Nucleus accumbens (tissue), 56 donors: ENCODE data around the gene OTX1.
A peak's percentile ranks its signal among the peaks of the same experiment; 100 is the strongest.

Source experiments
- DNase-seq, 56 donors: peaks; one replicate each; lab custom pipeline; 2025; lab: John Stamatoyannopoulos, UW

OTX1 gene

DNA sequence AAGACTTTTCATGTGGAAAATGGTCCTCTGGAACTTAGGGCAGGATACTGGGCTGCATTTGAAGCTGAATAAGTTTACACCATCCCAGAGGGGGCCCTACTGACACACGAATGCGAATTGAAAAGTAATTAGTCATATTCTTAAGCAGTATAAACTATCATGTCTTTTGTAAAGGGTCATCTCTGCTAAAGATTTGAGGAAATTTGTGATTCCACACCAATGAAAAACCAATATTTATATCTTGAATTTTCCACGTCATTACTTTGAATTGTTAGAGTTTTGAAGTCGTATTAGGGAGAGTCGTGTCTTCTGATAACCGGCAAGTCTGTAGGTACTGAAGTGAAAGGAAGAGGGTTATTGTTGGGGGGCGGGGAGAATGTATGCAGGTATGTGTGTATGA is 4.1 kb upstream of the OTX1 start:
- DNase-seq = no peak

DNA sequence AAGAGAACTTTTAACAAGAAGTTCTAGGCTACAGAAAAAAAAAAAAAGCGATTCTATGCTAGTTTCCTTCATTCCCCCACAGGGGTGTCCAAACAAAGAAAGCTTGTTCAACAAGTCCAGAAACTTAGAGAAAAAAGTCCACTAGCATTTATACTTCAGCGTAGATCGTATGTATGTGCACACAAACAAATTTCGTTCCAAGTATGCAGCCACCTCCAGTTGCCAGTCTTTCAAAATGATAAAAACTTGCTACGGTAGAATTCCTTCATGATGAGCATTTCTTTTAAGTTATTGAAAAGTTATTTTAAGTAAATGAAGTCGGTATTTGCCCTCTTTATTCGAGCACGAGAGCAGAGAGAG is 3.7 kb upstream of the OTX1 start:
- no peak for DNase-seq

DNA sequence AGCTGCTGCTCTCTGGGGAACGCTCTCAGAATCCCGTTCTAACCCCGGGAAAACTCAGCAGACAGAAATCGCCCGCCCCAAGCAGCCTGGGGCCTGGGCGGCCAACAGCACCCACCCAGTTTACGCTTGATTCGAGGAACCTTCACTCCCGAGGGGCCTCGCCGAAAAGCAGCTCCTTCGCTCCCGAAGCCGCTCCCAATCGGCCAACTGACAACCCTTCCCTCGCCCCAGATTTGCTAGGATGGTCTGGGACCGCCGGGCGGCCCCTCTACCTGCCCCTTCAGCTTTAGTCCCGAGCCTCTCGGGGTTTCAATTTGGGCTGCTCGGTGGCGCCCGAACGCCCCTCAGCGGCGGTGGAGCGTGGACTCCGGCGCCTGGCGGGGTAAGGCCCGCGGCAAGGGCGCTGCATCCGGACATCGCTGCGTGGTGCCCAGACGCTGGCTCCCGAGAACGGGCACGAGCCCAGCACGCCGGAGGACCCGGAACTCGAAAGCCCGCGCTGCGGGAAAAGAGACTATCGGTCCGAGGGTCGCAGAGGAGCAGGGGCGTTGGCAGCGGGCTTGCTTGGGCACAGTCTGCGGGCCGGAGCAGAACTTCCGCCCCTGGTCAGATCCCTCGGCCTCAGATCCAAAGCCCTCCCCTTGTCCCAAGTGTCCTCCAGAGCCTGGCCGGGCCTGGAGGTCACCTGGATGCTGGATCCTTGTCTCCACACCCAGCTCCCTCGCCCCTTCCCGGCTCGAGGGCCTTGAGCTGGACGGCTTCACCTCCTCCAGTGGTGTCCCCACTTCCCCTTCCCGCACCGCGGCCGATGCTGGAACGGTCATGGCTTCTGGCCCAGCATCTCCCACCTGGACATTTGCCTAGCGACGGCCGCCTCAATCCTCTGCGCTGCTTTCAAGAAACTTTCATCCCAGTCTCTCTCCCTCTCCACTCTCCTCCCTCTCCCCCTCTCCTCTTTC is 3.0 kb upstream of the OTX1 start:
- DNase-seq = peak in 1 of 56 donors; percentile 38

DNA sequence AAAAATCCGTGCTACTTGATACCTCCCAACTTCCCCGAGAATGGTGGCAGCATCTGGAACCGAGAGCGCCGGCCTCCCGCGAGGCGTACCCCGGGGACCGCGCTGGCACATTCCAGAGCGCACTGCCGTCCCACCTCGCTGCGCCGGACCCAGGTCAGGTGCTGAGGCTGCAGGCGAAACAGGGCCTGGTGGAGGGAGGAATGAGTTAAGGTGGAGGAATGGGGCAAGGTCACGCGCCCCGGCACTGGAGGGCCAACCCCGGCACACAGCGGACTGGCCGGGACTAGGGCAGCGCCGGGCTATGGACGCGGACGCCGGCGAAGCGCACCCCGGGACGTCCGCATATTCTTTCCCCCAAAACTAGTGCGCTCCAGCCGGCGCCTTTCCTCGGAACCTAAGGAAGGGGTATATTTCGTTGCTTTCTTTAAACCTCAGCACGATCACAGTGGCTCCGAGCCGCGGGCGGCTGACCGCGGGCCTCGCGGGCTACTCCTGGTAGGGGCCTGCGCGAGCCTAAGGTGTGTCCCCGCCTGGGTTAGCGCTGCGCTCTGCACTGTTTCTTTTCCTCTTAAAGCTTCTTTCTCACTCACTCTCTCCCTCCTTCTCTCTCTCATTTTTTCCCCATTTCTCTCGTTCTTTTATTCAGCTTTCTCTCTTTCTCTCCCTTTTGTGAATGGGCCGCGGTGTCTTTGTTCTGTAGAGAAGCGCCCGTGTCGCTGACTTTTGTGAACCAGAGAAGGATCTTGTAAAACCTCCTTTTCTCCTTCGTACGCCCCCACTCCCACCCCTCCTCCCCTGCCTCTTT is 2.1 kb upstream of the OTX1 start:
- no peak for DNase-seq

DNA sequence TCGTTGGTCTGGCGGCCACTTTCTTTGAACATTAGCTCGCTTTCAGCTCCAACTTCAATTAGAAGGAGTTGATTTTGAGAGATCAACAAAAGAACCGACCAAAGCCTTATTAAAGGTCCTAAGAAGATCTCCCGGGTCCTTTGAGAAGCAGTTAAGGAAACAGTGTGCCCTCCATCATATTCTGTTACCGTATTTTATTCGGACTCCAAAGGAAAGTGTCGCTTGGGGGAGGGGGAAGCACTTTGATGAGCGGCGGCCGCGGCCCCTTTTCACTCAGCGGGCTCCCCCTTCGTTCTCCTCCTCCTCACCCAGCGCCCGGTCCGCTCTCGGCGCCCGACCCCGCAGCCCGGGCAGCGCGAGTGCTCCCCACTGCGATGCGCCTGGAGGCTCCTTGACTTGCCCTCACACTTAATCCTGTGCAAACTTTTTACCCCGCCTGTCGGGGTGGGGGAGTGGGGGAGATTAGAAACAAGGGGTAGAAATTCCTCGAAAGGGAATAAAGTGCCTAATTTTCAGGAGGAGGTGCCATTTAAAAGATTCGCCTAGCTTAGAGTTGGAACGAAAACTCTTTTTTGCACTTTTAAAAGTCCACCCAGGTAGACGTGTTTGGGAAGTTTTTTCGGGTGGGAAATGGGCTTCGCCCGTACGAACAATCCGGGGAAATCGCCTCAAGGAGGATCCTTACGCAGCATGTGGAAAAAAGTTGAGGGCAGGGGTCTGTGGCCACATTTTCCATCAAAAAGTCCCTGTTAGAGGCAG is 1.2 kb upstream of the OTX1 start:
- DNase-seq = no peak

DNA sequence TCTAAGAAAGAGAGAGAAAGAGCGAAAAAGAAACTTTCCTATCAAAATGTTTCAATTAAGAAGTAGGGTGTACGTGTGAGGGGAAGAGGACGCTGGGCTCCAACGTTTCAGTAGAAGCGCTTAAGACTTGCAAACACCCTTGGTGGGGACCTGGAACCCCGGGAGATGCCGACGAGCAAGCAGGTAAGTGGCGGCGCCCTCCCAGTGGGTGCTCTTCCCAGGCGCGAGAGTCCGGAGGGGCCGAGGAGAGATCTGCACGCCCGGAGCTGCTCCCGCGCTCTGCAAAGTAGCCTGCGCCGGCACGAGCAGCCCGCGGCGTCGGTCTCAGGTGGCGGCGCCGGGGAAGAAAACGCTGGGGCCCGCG is 678 bp upstream of the OTX1 start:
- DNase-seq = peak in 1 of 56 donors; percentile 45

DNA sequence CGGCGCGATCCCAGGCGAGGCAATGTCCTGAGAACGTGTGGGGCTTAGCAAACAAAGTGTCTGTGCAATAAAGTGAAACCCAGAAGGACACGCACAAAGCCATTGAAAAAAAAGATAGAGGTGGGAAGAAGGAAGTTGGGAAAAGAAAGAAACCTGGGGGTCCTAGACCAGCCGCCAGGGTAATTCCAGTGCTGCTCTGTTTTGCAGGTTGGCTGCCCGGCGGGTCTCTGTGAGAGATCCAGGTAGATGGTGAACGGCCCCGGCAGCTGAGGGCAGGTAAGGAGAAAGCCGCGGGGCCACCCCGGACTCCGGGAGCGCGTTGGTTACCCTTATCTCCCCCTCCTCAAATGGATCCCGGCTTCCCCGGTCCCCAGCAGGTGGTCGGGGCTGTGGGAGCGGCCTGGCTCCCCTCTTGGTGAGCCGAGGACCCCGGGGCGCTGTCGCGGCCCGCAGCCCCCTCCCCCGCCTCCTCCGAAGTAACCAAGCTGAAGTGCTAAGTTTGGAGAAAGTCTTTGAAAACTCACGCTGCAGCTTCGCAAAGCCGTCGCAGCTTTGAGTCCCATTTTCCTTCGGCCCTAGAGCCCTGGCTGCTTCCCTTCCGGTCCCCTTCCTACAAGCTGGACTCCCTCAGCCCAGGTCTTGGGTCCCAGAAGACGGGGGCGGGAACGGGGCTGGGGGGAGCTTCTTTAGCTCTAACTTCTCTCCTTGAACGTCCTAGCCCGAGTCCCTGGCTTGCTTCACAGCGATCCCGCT is 588 bp downstream of the OTX1 start:
- no peak for DNase-seq

DNA sequence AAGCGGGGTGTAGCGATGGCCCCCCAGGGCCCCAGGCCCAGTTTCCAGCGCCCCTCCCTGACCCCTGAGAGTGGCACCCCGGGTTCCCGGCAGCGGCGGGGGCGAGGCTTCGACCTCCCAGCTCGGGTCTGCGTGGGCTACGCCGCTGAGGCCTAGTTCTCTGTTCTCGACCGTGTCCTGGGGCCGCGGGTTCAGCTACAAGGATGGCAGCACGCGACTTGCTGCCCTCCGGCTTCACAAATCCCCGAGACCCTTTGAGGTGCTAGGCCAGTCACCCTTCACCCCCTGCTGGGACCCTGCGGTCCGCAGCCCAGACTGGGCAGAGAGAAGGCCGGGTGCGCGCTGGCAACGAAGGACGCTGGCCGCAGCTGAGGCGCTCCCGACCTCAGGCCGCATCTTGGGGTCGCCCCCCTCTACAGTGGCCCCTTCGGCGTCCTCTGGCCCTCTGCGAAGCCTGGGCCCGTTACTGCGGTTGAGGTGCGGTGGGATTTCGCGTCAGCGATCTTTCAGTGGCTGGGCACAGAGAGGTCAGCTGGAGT is 1.2 kb downstream of the OTX1 start:
- DNase-seq = no peak

DNA sequence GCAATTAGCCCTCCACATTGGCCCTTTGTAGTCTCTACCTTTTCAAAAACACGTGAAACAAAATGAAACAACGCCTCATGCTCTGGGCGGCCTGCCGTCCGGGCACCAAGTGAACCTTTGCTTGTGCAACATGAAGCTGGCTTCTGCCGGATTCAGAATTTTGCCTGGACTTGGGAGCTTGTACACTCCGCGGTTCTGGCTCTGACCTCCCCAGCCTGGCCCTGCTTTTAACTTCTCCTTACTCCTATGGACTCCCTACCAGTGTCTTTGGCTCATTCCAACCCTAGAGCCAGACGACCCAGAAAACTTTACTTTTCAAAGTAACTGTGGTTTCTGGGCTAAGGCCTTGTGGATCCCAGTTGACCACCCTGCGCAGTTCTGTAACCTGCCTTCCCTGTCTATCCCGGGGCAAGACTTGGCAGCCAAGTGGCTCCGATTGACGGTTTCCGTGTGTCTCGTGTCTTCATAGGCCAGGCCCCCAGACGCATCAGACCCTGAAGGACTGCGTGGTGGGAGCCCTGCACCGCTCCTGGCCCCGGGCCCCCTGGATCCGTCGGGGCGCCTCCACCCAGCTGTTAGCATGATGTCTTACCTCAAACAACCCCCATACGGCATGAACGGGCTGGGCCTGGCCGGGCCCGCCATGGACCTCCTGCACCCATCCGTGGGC is 1.9 kb downstream of the OTX1 start:
- DNase-seq = no peak

DNA sequence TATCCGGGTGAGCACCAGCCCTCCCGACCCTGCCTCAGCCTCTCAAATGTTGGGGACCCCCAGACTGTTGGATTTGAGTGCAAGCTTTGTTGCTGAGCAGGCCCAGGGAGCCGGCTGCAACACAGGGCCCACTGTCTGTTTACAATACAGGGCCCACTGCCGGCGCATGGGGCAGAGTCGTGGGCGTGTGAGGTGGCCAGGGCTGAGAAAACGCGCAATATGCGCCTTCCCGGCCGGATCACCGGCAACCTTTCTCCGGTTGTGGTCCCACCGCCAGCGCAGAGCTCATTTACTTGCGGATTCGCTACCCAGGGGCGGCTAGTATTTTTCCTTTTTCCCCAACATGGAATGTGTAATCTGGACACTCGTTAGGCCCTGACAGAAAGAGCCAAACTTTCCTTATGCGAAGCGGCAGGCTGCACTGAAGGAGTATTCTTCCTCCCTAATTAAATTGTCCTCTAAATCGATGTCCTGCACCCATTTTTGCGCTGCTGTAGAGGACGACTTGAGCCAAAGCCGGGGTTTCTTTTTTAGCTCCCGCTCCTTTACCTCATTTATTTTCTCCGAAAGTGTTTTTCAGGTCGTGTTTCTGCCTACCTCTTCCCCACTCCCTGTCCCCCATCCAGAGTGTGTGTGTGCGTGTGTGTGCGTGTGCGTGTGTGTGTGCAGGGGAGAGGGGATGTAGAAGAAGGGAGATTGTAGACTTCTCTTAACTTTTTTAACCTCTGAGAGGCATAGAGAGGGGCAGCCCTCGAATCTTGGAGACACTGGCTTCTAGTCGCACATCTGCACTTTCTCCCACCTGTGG is 2.7 kb downstream of the OTX1 start:
- no peak for DNase-seq

DNA sequence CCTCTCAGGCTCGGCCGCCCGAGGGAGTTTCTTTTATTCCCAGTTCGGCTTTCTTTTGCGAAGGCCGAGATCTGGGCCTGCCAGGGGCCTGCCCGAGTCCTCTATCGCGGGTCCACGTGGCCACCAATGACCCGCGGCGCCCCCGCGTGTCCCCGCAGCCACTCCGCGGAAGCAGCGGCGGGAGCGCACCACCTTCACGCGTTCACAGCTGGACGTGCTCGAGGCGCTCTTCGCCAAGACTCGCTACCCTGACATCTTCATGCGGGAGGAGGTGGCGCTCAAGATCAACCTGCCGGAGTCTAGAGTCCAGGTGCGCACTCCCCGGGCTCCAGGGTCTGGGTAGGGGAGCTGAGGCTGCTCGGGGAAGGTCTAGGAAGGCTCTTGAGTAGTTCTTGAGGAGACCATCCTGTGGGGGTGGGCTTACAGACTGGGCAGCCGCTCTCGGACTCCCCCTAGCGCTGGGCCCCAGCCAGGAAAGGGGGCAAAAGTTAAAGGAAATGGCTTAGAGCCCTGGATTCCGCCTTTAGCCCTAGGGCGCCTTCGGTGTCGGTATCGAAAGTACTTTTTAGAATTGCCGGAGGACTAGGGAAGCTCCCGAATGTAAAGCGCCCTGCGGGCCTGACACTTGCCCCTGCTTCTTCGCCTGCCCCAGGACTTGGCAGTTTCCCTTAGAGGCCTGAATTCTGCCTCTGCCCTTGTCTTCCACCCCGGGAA is 3.4 kb downstream of the OTX1 start:
- DNase-seq = no peak

DNA sequence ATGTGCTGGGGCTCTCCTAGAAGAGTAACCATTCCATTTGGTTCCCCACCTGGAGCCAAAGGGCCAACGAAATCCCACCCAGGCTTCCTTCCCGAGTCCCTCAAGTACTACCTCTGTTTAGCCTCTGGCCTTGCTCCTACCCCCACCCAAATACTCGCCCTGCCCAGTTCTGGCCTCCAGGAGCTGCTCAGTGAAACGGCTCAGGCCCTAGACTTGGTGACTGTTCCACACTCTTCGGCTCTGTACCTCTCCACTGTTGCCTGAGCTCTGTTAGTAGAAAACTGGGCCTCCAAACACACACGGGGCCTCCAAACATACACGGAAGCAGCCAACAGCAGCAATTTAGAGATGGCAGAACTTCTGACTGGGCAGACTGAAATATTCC is 4.2 kb downstream of the OTX1 start:
- no peak for DNase-seq

DNA sequence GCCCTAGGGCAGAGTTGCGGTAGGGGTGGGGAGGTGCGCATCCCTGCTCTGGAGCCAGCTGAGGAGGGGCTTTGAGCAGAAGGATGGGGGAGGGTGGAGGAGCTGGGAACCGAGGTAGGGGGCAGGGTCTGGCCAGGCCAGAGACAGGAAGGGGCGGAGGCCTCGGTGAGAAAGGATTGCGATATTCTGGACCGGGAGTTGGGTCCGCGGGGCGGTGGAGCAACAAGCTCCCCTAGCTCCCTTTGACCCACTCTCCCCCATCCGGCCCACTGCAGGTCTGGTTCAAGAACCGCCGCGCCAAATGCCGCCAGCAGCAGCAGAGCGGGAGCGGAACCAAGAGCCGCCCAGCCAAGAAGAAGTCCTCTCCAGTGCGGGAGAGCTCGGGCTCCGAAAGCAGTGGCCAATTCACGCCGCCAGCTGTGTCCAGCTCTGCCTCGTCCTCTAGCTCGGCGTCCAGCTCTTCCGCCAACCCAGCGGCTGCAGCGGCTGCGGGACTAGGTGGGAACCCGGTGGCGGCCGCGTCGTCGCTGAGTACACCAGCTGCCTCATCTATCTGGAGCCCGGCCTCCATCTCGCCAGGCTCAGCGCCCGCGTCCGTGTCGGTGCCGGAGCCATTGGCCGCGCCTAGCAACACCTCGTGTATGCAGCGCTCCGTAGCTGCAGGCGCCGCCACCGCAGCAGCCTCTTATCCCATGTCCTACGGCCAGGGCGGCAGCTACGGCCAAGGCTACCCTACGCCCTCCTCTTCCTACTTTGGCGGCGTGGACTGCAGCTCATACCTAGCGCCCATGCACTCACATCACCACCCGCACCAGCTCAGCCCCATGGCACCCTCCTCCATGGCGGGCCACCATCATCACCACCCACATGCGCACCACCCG is 4.8 kb downstream of the OTX1 start:
- no peak for DNase-seq

DNA sequence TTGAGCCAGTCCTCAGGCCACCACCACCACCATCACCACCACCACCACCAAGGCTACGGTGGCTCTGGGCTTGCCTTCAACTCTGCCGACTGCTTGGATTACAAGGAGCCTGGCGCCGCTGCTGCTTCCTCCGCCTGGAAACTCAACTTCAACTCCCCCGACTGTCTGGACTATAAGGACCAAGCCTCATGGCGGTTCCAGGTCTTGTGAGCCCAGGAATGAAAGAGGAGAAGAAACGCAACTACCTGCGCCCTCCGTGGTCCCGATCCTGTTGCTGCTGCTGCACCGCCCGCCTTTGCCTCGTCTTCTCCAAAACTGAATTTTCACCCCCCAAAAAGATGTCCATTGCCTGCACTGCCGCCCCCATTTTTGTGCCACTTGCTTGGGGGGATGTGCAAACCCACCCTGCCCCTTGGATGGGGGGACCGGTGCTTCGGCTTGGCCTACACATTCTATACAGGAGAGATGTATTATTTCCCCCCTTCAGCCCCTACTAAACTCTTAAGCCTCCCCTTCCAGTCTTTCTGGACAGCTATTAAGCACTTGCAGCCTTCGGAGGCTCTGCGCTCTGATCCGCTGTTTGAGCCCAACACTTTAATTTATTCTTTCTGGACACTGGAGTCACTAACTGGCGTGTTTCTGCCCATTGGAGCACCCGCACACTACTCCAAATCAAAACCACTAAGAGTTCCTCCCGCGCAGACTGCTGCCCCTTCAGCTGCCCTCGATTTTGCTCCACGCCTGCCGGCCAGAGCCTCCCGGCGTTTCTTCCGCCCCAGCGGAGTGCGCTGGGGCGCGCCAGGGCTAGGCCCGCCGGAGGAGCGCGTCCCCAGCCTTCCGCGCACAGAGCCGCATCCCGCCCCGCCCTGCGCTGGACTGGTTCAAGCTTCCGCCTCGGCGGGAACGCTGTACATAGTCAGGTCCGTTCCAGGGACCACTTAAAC is 5.7 kb downstream of the OTX1 start:
- DNase-seq = no peak

DNA sequence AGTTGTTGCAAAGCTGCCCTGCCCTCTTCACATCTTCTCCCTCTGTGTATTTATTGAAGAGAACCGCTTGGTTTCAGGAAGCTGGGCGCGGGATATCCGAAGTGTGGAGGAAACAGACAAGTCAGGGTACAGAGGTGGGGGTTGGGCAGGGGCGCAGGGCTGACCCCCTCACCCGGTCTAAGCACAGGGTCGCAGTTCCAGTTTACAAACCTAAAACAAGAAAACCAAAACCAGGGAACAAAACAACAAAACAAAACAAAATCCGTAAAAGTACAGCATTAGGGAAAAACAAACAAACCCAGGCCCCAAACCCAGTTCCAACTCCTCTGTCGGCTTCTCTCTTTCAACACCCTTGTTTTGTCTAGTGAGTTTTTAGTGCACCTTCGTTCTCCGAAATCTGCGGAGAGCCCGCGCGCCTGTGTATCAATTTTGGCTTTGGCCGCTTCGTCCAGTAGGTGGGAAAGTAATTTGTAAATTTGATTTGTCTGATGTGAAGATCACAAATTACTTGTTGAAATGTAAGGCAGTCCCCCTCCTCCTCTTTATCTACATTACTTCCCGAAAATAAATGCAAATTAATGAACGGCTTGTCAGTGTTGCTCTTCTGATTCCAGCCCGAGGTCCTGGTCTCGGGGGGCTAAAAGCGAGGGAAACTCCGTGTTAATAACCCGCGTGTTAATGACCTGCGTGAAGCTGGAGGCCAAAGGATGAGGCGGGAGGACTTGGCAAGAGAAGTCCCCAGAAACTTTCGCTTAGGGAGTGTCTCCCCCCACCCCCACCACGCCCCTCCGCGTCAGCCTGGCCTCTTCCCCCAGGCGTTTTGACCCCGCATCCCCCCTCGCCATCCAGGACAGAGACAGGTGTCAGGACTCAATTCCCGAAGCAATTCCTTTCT is 6.9 kb downstream of the OTX1 start:
- no peak for DNase-seq
